Kidney tubule cell (primary cell): ENCODE data around the gene CCDC146.

Source experiments
- DNase-seq: peaks from one replicate; pipeline ENCODE4 v3.0.0-alpha.2; 2018; ENCODE audit warnings: low spot score

CCDC146 gene

DNA sequence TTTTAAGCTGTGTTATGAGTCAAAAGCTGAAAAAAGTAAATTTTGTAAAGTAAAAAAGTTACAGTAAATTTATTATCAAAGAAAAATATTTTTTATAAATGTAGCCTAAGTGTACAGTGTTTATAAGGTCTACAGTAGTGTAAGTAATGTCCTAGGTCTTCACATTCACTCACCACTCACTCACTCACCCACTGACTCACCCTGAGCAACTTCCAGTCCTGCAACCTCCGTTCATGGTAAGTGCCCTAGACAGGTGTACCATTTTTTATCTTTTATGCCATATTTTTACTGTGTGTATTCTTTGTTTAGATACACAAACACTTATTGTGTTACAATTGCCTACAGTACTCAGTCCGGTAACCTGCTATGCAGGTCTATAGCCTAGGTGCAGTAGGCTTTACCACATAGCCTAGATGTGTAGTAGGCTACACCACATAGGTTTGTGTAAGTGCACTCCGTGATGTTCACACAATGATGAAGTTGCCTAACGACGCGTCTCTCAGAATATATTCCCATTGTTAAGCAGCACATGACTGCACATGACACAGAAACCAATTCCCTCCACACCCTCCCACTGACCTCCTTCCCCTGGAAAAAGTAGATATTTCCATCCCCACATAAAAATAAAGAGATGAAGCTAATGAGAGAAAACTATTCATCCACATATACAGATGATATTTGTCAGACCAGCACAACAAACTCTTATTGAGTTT is 122.0 kb downstream of the CCDC146 start:
- peak; percentile 69 for DNase-seq

DNA sequence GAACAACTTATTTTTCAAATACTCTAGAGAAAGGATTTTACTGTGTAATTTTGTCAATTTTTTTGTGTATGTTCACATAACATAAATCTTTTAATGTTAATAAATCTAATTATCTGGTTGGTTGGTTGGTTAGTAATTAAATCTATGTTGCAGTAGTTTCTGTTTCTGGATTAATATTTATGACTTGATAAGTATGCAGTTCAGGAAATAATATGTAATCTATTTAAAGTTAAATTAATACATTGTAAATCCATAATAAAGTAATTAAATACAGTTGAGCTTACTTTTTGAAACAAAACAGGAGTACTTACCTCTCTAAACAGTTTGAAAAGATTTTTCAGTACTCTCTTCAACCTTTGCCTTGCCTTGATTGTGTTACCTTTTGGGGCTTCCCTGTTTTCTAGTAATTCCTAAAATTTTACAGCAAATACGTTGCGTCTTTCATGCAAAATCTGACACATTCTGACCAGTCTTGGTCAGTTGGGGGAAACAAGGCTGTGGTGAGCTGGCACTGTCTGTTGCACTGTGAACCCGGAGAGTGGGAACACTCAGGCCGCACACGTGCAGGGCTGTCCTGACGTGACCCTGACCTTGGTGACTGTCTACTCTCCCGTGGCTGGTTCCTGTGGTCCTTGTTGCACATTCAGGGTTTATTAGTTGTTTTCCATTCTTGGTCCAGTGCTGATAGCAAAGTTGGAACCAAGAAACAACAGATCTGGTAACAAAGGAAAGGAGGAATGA is 122.8 kb downstream of the CCDC146 start:
- peak; percentile 47 for DNase-seq

- DNase-seq: no peak
These were observed 123.7 kb downstream of the CCDC146 start for GRCh38 chr7:77246026-77246640.

DNA sequence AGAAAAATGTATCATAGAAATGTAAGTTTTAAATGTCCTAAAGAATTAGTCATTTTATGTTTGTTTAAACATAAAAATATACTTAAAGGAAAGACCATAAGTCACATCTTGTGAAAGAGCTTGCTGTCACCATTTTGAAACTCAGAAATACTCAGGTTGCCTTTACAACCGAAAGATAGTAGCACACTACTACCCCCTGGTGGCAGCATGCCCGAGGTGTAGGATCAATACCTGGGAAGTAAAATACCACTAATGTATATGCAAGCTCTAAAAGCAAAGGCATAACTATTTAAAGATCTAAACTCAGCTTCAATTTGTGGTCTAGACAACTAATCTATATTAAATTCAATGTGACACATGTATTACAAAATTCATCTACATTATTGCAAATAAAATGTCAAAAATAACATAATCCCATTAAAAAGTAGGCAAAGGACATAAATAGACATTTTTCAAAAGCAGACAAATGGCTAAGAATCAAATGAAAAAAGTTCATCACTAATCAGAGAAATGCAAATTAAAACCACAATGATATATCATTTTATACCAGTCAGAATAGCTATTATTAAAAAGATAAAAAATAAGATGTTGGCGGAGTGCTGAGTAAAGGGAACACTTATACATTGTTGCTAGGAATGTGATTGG is 124.9 kb downstream of the CCDC146 start:
- peak; percentile 74 for DNase-seq

DNA sequence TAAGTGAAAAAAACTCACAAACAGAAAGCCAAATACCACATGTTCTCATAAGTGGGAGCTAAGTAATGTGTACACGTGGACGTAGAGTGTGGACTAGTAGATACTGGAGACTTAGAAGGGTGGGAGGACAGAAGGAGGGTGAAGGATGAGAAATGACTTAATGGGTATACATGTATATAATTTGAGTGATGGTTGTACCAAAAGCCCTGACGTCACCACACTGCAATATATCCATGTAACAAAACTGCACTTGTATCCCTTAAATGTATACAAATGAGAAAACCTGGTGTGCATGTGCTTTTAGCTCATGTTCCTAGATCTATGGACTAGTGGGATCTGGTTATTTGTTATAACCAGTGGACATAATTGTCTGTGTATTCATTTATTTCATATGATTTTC is 125.7 kb downstream of the CCDC146 start:
- DNase-seq: no peak

GRCh38 chr7:77252506-77252905 is 130.1 kb downstream of the CCDC146 start:
- no peak for DNase-seq

DNA sequence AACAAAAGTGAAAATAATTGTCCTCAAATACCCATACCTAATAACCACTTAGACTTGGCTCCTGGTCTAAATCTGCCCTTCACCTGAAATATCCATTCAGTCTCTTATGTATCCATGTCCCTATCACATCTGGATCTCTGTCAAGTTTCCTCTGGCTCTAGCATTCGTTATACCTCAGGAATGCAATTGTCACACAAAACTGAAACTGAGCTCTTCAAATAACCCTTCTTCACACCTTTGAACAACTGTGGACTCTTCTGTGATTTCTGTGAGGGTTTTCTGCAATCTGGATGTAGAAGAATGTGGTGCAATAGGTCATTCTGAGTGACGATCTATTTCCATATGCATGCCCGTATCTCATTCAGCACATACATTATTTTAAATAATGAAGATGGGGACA is 130.7 kb downstream of the CCDC146 start:
- DNase-seq: no peak

- no peak for DNase-seq
These were observed 132.0 kb downstream of the CCDC146 start for GRCh38 chr7:77254429-77254828.

GRCh38 chr7:77254915-77255314 is 132.5 kb downstream of the CCDC146 start:
- DNase-seq: no peak

DNA sequence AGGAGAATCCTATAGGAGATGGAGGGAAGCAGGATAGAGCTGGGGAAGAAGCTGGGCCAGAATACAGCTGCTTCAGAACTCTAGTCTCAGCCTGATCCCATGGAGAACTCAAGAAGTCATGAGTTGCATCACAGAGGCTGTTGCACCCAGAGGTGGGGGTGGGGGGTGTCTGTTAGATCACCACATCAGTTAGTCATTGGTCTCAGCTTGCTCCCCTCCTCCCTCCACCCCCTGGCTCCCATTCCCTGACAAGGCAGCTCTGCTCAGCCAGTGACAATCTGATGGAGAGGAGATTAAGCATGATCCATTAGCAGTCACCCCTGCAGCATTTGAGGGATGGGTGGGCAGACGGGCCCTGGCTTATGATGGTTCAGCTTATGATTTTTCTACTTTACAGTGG is 135.6 kb downstream of the CCDC146 start:
- peak; percentile 61 for DNase-seq

GRCh38 chr7:77258593-77258992 is 136.2 kb downstream of the CCDC146 start:
- no peak for DNase-seq

DNA sequence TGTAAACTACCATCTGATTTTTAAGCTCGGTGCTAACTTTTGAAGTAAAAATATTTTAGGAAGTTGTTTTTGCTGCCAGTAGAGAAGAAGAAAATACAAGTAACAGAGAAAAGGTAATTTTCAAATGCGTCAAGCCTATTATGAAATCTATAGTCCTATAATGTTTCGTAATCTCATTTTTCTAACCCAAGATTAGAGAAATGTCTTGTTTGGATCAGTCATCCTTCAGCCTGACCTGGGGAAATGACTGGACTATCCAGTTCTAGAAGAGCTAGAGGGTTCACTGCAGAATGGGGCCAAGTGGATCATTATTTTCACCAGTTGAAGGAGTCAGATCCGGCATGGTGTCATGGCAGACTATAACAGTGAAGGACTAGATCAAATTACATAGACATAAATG is 139.9 kb downstream of the CCDC146 start:
- DNase-seq: no peak

- DNase-seq: peak; percentile 46
These were observed 143.3 kb downstream of the CCDC146 start for GRCh38 chr7:77265666-77266065.

DNA sequence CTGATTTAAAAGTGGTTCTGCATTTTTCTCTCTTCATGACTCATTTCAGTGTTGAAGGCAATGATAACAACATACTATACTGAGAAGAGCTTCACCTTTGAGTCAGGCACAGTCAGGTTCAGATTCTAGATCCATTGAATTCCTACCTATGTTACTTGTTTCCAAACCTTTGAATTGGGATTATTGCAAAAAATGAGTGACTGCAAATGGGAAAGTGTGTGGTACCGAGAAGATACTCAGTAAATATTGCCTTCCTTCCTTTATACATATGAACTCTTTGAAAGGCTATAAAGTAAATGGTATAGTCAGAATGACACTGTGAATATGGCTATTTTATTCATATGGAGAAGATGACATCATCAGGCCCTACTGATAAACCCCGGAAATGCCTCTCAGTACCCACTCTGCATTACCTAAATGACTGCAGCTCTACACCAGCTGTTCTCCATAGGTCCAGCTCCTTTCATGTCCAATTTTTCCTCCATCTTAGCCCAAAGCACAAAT is 143.9 kb downstream of the CCDC146 start:
- peak; percentile 29 for DNase-seq

GRCh38 chr7:77269360-77270093 is 147.1 kb downstream of the CCDC146 start:
- DNase-seq: peak; percentile 43

DNA sequence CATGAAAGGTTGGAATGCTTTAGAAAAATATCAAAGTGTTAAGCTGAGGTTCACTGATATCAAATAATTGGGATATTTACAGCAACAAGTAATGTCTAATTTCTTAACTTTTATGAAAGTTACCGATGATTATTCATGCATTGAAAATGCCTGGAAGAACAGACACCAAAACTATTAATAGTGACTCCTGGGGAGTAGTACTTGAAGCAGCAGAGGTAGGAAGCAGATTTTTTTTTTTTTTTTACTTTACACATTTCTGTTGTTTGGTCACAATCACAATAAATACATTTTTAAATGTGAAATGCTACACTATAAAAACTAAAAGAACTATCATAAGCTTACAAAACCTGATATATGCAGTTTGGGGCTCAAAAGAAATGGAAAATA is 147.7 kb downstream of the CCDC146 start:
- no peak for DNase-seq

GRCh38 chr7:77271766-77272165 is 149.4 kb downstream of the CCDC146 start:
- DNase-seq: no peak

GRCh38 chr7:77275663-77276062 is 153.2 kb downstream of the CCDC146 start:
- peak; percentile 41 for DNase-seq

DNA sequence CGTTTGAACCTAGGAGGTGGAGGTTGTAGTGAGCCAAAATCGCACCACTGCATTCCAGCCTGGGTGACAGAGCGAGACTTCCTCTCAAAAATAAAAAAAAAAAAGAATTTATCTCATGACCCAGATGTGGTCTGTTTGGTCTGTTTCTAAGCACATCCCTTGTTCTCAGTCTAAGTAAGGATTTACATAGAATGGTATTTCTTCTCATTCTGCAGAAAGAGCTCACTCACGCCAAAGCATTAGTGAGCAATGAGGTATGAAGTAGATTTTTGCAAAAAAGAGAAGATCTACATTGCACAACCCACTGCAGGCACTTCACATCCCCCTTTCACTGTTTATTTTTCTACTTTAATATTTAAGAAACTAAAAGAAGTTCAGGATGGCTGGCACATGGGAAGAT is 153.7 kb downstream of the CCDC146 start:
- DNase-seq: no peak

DNA sequence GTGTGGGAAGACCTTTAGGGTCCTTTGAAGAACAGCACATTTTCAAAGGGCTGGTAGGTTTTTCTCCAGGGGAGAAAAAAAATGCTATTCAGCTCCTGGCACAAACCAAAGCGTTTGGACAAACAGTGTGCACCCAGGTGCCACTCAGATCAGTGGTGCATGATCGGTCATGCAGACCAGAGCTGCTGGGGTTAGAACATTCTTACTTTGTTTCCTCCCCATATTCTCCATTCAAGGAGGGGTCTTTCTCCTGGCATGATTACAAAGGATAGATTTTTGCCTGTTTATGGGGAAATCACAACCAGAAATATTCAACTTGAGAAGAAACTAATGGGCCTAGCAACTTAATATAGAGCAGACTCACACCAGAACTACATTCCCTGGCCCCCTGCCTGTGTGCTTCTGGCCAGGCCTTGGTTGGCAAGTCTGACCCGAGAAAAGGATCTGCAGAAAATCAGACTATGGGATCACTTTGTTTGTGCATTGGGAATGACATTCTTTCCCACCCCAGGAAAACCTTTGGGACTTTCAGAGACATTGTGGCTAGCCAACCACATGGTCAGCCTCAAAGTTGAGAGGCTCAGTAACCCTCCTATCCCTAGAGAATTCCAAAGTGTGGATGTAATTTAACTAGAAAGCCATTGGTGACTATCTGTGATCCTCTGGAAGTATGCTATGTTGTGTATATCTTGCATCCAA is 159.5 kb downstream of the CCDC146 start:
- peak; percentile 38 for DNase-seq

GRCh38 chr7:77282897-77283296 is 160.5 kb downstream of the CCDC146 start:
- no peak for DNase-seq
